ENCODE data around the gene NUDT3.
"Not testable (repeated sequence)": the region's sequence is repeated elsewhere in the genome, so short reads cannot be mapped to it uniquely, and the experiment has no call there.

The NUDT3 gene

DNA sequence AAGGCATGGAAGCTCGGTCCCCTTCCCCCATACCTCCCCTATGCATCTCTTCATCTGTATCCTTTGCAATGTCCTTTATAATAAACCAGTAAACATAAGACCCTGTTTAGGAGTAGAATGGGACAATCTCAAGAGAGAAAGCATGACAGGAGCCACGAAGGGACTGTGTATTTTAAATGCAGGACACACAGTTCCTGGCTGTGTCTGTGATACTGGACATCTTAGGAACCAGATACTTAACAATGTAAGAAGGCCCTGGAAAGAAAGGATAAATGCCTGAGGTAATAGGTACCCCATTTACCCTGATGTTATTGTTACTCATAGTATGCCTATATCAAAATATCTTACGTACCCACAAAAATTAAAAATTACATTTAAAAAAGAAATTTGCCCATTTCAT lies 36.6 kb downstream of the NUDT3 start:
- Mint-ChIP-seq H3K27me3 (no peaks in the 10 kb centered on the region), H3K4me1 (ENCODE audit: low read depth) (peaks cover 37% of the 10 kb centered on the region), H3K27ac (no peak overlapping the region), H3K36me3 (ENCODE audit: low read depth) (no peaks in the 10 kb centered on the region), H3K9me3 (no peaks in the 10 kb centered on the region), H3K4me3 (no peak overlapping the region)
- intact Hi-C loops (cut with micrococcal nuclease), result no loop called here

- H3K36me3 Mint-ChIP-seq (ENCODE audit: low read depth); H3K27me3 Mint-ChIP-seq; intact Hi-C loops (cut with micrococcal nuclease); H3K4me3 Mint-ChIP-seq; H3K9me3 Mint-ChIP-seq; H3K27ac Mint-ChIP-seq: not testable (repeated sequence)
- H3K4me1 Mint-ChIP-seq (ENCODE audit: low read depth), result peaks cover 37% of the 10 kb centered on the region
Observed at GRCh38 chr6:34354230-34354629, 38.2 kb downstream of the NUDT3 start.

- Mint-ChIP-seq H3K4me1 (ENCODE audit: low read depth) (peaks cover 42% of the 10 kb centered on the region), H3K27ac (peak overlapping the region; percentile 58)
- H3K9me3 Mint-ChIP-seq; H3K4me3 Mint-ChIP-seq; H3K36me3 Mint-ChIP-seq (ENCODE audit: low read depth); intact Hi-C loops (cut with micrococcal nuclease); H3K27me3 Mint-ChIP-seq: not testable (repeated sequence)
Observed at GRCh38 chr6:34353530-34353929, 38.9 kb downstream of the NUDT3 start.

- Mint-ChIP-seq H3K4me3 (no peak overlapping the region), H3K27me3 (no peaks in the 10 kb centered on the region), H3K9me3 (no peaks in the 10 kb centered on the region), H3K36me3 (ENCODE audit: low read depth) (no peaks in the 10 kb centered on the region), H3K27ac (no peak overlapping the region), H3K4me1 (ENCODE audit: low read depth) (peaks cover 45% of the 10 kb centered on the region)
- intact Hi-C loops (cut with micrococcal nuclease), result no loop called here
Observed at GRCh38 chr6:34352305-34352937, 40.0 kb downstream of the NUDT3 start.

GRCh38 chr6:34350934-34351217 lies 41.6 kb downstream of the NUDT3 start:
- Mint-ChIP-seq H3K4me3 (no peak overlapping the region), H3K4me1 (ENCODE audit: low read depth) (peaks cover 50% of the 10 kb centered on the region), H3K9me3 (no peaks in the 10 kb centered on the region), H3K27ac (peak overlapping the region; percentile 34), H3K36me3 (ENCODE audit: low read depth) (no peaks in the 10 kb centered on the region), H3K27me3 (no peaks in the 10 kb centered on the region)
- intact Hi-C loops (cut with micrococcal nuclease), result no loop called here

- intact Hi-C loops (cut with micrococcal nuclease), result no loop called here
- H3K27me3 Mint-ChIP-seq, result no peaks in the 10 kb centered on the region
- H3K9me3 Mint-ChIP-seq, result no peaks in the 10 kb centered on the region
- H3K4me3 Mint-ChIP-seq, result no peak overlapping the region
- no peaks in the 10 kb centered on the region for H3K36me3 Mint-ChIP-seq (ENCODE audit: low read depth)
- H3K27ac Mint-ChIP-seq, result peak overlapping the region; percentile 34
- H3K4me1 Mint-ChIP-seq (ENCODE audit: low read depth), result peaks cover 50% of the 10 kb centered on the region
Observed at GRCh38 chr6:34350137-34350933, 42.1 kb downstream of the NUDT3 start.

- Mint-ChIP-seq H3K4me3 (no peak overlapping the region), H3K36me3 (ENCODE audit: low read depth) (no peaks in the 10 kb centered on the region), H3K27me3 (no peaks in the 10 kb centered on the region), H3K4me1 (ENCODE audit: low read depth) (peaks cover 54% of the 10 kb centered on the region), H3K9me3 (no peaks in the 10 kb centered on the region), H3K27ac (peak overlapping the region; percentile 4)
- intact Hi-C loops (cut with micrococcal nuclease), result no loop called here
Observed at GRCh38 chr6:34349211-34349610, 43.3 kb downstream of the NUDT3 start.

DNA sequence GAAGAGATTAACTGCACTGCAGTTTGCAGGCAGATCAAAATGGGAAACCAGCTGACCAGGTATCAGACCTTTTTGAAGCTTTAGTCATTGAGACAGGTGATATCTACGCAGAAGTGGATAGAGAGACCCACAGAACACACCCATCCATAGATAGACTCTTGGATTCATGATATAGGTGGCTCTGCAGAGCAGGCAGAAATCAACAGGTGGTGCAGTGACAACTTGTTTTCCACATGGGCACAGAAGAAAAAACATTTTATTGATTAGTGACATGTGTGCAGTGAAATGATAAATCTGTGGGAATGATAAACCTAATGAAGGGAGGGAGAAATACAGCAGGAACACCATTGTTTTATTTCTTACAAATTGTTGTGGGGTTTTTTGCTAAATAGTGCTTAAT lies 45.2 kb downstream of the NUDT3 start:
- no peak overlapping the region for H3K27ac Mint-ChIP-seq
- no peaks in the 10 kb centered on the region for H3K36me3 Mint-ChIP-seq (ENCODE audit: low read depth)
- no peaks in the 10 kb centered on the region for H3K9me3 Mint-ChIP-seq
- intact Hi-C loops (cut with micrococcal nuclease), result no loop called here
- peaks cover 59% of the 10 kb centered on the region for H3K4me1 Mint-ChIP-seq (ENCODE audit: low read depth)
- H3K4me3 Mint-ChIP-seq, result no peak overlapping the region
- no peaks in the 10 kb centered on the region for H3K27me3 Mint-ChIP-seq

- Mint-ChIP-seq H3K27me3 (no peaks in the 10 kb centered on the region), H3K36me3 (ENCODE audit: low read depth) (peaks cover 6% of the 10 kb centered on the region), H3K27ac (no peak overlapping the region), H3K9me3 (no peaks in the 10 kb centered on the region), H3K4me1 (ENCODE audit: low read depth) (peaks cover 67% of the 10 kb centered on the region), H3K4me3 (no peak overlapping the region)
- intact Hi-C loops (cut with micrococcal nuclease), result no loop called here
Observed at GRCh38 chr6:34346175-34347119, 46.0 kb downstream of the NUDT3 start.

GRCh38 chr6:34343806-34344205 lies 48.7 kb downstream of the NUDT3 start:
- H3K4me3 Mint-ChIP-seq, result no peak overlapping the region

GRCh38 chr6:34342247-34342646 lies 50.2 kb downstream of the NUDT3 start:
- no peak overlapping the region for H3K4me3 Mint-ChIP-seq
- H3K9me3 Mint-ChIP-seq, result no peaks in the 10 kb centered on the region
- peaks cover 74% of the 10 kb centered on the region for H3K4me1 Mint-ChIP-seq (ENCODE audit: low read depth)
- H3K36me3 Mint-ChIP-seq (ENCODE audit: low read depth), result peaks cover 18% of the 10 kb centered on the region
- H3K27ac Mint-ChIP-seq, result peak overlapping the region; percentile 52
- intact Hi-C loops (cut with micrococcal nuclease), result loop anchor here (5.0 kb wide), 1 partner anchor 35 kb away; no protein-coding TSS in a partner anchor
- no peaks in the 10 kb centered on the region for H3K27me3 Mint-ChIP-seq

More at GRCh38 chr6:34343806-34344205, 48.7 kb downstream of the NUDT3 start:
- intact Hi-C loops (cut with micrococcal nuclease), result loop anchor here (5.0 kb wide), 1 partner anchor 37 kb away; no protein-coding TSS in a partner anchor
- Mint-ChIP-seq H3K36me3 (ENCODE audit: low read depth) (peaks cover 18% of the 10 kb centered on the region), H3K9me3 (no peaks in the 10 kb centered on the region), H3K27me3 (no peaks in the 10 kb centered on the region), H3K4me1 (ENCODE audit: low read depth) (peaks cover 64% of the 10 kb centered on the region), H3K27ac (peak overlapping the region; percentile 82)

DNA sequence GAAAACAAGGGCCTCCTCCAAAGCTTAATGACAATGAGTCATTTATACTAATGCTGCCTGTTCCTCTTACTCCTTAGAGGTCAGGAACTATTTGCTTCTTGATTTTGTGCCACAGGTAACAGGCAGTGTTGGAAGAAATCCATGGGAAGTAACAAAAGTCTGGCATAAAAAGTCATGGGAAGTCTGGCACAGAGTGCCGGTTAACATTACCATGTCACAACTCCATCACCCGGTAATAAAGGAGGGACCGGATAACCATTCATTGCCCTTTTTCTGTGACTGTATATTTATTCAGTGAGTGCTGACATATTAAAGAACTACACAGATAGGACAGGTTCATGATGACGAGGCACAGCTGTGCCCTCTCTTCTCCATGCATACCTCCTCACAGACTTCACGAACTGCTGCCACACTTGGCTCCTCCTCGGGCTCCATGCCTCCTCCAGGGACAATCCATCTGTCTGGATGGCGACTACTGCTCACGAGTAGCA lies 50.9 kb downstream of the NUDT3 start:
- peaks cover 23% of the 10 kb centered on the region for H3K36me3 Mint-ChIP-seq (ENCODE audit: low read depth)
- H3K9me3 Mint-ChIP-seq, result no peaks in the 10 kb centered on the region
- intact Hi-C loops (cut with micrococcal nuclease), result loop anchor here (5.0 kb wide), 1 partner anchor 34 kb away; no protein-coding TSS in a partner anchor
- peak overlapping the region; percentile 19 for H3K27ac Mint-ChIP-seq
- H3K4me1 Mint-ChIP-seq (ENCODE audit: low read depth), result peaks cover 78% of the 10 kb centered on the region
- H3K4me3 Mint-ChIP-seq, result no peak overlapping the region
- H3K27me3 Mint-ChIP-seq, result no peaks in the 10 kb centered on the region

DNA sequence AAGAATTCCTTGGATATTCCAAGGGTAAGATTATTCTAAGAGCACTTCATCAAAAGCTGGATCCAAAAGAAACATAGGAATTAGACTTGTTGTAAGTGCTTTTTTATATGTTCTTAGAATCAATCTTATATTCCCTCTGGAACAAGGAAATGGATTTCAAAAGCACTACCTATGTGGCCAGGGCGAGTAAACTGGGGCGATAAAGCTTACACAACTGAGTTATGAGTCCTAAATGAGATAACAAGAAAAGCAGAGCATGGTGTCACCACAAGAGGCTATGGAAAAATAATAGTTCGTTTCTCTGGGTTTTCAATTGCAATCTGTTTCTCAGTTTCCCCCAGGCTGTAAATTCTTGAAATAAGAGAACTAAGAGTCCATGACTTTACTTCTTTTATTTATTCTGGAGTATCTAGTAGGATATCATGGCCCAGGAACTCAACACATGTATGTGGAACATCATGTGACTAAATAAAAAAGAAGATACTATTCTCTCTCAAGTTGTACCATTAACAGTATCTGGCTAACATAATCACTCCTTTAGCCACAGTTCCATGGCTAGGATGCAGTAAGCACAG lies 51.5 kb downstream of the NUDT3 start:
- intact Hi-C loops (cut with micrococcal nuclease), result loop anchor here (5.0 kb wide), 1 partner anchor 34 kb away; no protein-coding TSS in a partner anchor
- H3K9me3 Mint-ChIP-seq, result no peaks in the 10 kb centered on the region

More for the DNA sequence above, 51.5 kb downstream of the NUDT3 start:
- H3K36me3 Mint-ChIP-seq (ENCODE audit: low read depth), result peaks cover 28% of the 10 kb centered on the region
- H3K27me3 Mint-ChIP-seq, result no peaks in the 10 kb centered on the region
- H3K4me1 Mint-ChIP-seq (ENCODE audit: low read depth), result peaks cover 79% of the 10 kb centered on the region
- no peak overlapping the region for H3K27ac Mint-ChIP-seq
- no peak overlapping the region for H3K4me3 Mint-ChIP-seq

Data from dendritic cell treated with granulocyte-macrophage colony-stimulating factor and Interleukin-4, amounts not matched to agents 40 ng/mL and 50 ng/mL, for 4 days (primary cell).